GM12878 (cell line): ENCODE measurements around the gene TRDMT1. TPM values are rescaled to one million over a fixed set of nuclear protein-coding genes. Genes with fewer than 3 reads are reported as not detected.

Experiments used
- ATAC-seq: fragments of 200-7000 bp; cut with Tn5 transposase; 3 replicates; pipeline ENCODE4 v1.9.1; 2020; ENCODE audit warnings: mild to moderate bottlenecking, moderate library complexity
- BruUV-seq: library from RNA; stranded (reverse); fragments of 400-500 nt; replicated peaks from 2 replicates; lab custom pipeline; 2021; lab: Mats Ljungman, UMichigan
- CTCF ChIA-PET: fragments of 300-600 bp; sonication (Branson Sonifier 250); formaldehyde crosslinking; extraction: SDS; loops from one replicate; lab custom pipeline; 2021; ENCODE audit warnings: inconsistent platforms; lab: Yijun Ruan, JAX
- POLR2A ChIA-PET: fragments of 350-600 bp; formaldehyde crosslinking; extraction: SDS; loops from one replicate; lab custom pipeline; 2021; ENCODE audit warnings: inconsistent platforms; lab: Charles Lee
- RAD21 ChIA-PET: fragments of 300-600 bp; sonication (Branson Sonifier 250); formaldehyde crosslinking; loops from one replicate; lab custom pipeline; 2023; ENCODE audit warnings: antibody characterized with exemption; ENCODE audit not compliant: unreplicated experiment; lab: Charles Lee
- SMC1A ChIA-PET: fragments of 300-600 bp; sonication (Branson Sonifier 250); formaldehyde crosslinking; loops from one replicate; lab custom pipeline; 2023; ENCODE audit not compliant: unreplicated experiment, uncharacterized antibody; lab: Charles Lee
- DNase-seq: peaks from one replicate; pipeline ENCODE4 v3.0.0-alpha.2; 2011; ENCODE audit warnings: low read depth, low spot score
- FAIRE-seq: peaks from 3 replicates; lab custom pipeline; 2011; peaks lifted over from hg19 to GRCh38; lab: Jason Lieb, UNC
- H2AFZ ChIP-seq: 2 replicates; pipeline ENCODE4 v1.6.0; 2011; ENCODE audit warnings: low read depth, low read length, control low read depth; ENCODE audit not compliant: control insufficient read depth
- H3K27ac ChIP-seq: 2 replicates; pipeline ENCODE4 v1.5.1; 2011; ENCODE audit warnings: control low read depth; ENCODE audit not compliant: control insufficient read depth, insufficient read depth
- H3K27me3 ChIP-seq, 2 experiments: replicated peaks in 1 of 2; 2 replicates each; pipeline versions ENCODE4 v1.6.0 to v1.6.1; 2011; ENCODE audit warnings: low read length in 1 of 2; ENCODE audit not compliant: control insufficient read depth in 2 of 2, insufficient read depth in 2 of 2
- H3K36me3 ChIP-seq, 2 experiments: 2 replicates each; pipeline ENCODE4 v1.5.1; 2011; ENCODE audit warnings: low read length in 1 of 2; ENCODE audit not compliant: control insufficient read depth in 2 of 2, insufficient read depth in 2 of 2
- H3K4me1 ChIP-seq: 2 replicates; pipeline ENCODE4 v1.6.1; 2011; ENCODE audit warnings: mild to moderate bottlenecking, low read length, moderate library complexity, mixed read lengths; ENCODE audit not compliant: control insufficient read depth, insufficient read depth
- H3K4me2 ChIP-seq: 2 replicates; pipeline ENCODE4 v1.6.0; 2011; ENCODE audit warnings: control low read depth; ENCODE audit not compliant: control insufficient read depth, insufficient read depth
- H3K4me3 ChIP-seq: fragments of 200-600 bp; sonication (generic); 2 replicates; pipeline ENCODE4 v1.5.1; 2016
- H3K79me2 ChIP-seq: 2 replicates; pipeline ENCODE4 v1.6.0; 2011; ENCODE audit warnings: low read length; ENCODE audit not compliant: control insufficient read depth, insufficient read depth
- H3K9ac ChIP-seq: 2 replicates; pipeline ENCODE4 v1.8.0; 2011; ENCODE audit warnings: low read length, control low read depth, mixed read lengths; ENCODE audit not compliant: control insufficient read depth, insufficient read depth
- H3K9me3 ChIP-seq: replicated peaks from 3 replicates; pipeline ENCODE4 v1.5.1; 2011; ENCODE audit warnings: mild to moderate bottlenecking, low read length; ENCODE audit not compliant: control insufficient read depth, insufficient read depth
- H4K20me1 ChIP-seq: 2 replicates; pipeline ENCODE4 v1.6.0; 2011; ENCODE audit not compliant: control insufficient read depth, insufficient read depth
- BCLAF1 ChIP-seq: fragments of 450-650 bp; IDR thresholded peaks from 2 replicates; pipeline ENCODE4 v1.6.1; 2017; ENCODE audit warnings: antibody characterized with exemption, mild to moderate bottlenecking, moderate library complexity
- ESRRA ChIP-seq: IDR thresholded peaks from 2 replicates; pipeline ENCODE4 v1.6.1; 2012; ENCODE audit warnings: mild to moderate bottlenecking, low read length, improper control_type of control experiment
- GATAD2B ChIP-seq: fragments of 450-650 bp; conservative IDR thresholded peaks from 2 replicates; pipeline ENCODE4 v1.6.1; 2017; ENCODE audit warnings: low read depth, mild to moderate bottlenecking, moderate library complexity
- HSF1 ChIP-seq: fragments of 150-350 bp; IDR thresholded peaks from 2 replicates; pipeline ENCODE4 v1.6.1; 2014; ENCODE audit warnings: mild to moderate bottlenecking, low read depth, low read length
- RCOR1 ChIP-seq: conservative IDR thresholded peaks from 2 replicates; pipeline ENCODE4 v1.6.1; 2012; ENCODE audit warnings: low read depth, low read length, improper control_type of control experiment
- USF1 ChIP-seq: IDR thresholded peaks from 2 replicates; pipeline ENCODE4 v1.6.1; 2011; ENCODE audit warnings: borderline replicate concordance, low read depth, mild to moderate bottlenecking, moderate library complexity, mixed read lengths, low read length; ENCODE audit not compliant: insufficient read depth; ENCODE audit errors: extremely low read length
- ZBTB40 ChIP-seq: fragments of 450-650 bp; IDR thresholded peaks from 2 replicates; pipeline ENCODE4 v1.6.1; 2016; ENCODE audit warnings: mild to moderate bottlenecking, moderate library complexity, borderline replicate concordance
- ZNF207 ChIP-seq: fragments of 450-650 bp; IDR thresholded peaks from 2 replicates; pipeline ENCODE4 v1.6.1; 2014; ENCODE audit warnings: antibody characterized with exemption, mild to moderate bottlenecking, borderline replicate concordance
- in situ Hi-C: fragments of 300-500 bp; cut with MboI; formaldehyde crosslinking; loops from 9 replicates; pipeline ENCODE4 v1.14.3; 2018; ENCODE audit warnings: mixed read lengths
- intact Hi-C: fragments of 100-400 bp; cut with micrococcal nuclease; formaldehyde crosslinking; loops from one replicate; pipeline ENCODE4 v1.14.2; 2022; ENCODE audit not compliant: unreplicated experiment
- polyA plus RNA-seq, 11 experiments: library from polyadenylated mRNA; depleted of rRNA in 4 of 11; unstranded in 6 of 11; stranded (reverse) in 5 of 11; fragments of >200 nt; fragmentation: Nextera tagmentation in 4 of 11; fragmentation: Illumina TruSeq in 1 of 11; extraction: Ambion mirVana in 4 of 11; extraction: Trizol in 1 of 11; gene quantifications; 1 replicate in 1 of 11; 2 replicates in 10 of 11; pipeline versions ENCODE4 v1.2.1 to v1.2.3, GENCODE V29; 2011 to 2016; ENCODE audit warnings: inconsistent platforms in 2 of 11, missing spikeins in 2 of 11, low read depth in 1 of 11
- total RNA-seq, 4 experiments: library from RNA; depleted of rRNA in 3 of 4; stranded (reverse); fragments of >200 nt in 3 of 4; fragmentation: Illumina TruSeq in 1 of 4; extraction: Trizol in 1 of 4; gene quantifications; 2 replicates each; pipeline versions ENCODE4 v1.2.1 to v1.2.3, GENCODE V29; 2013 to 2021
- TF ChIP-seq, protein P1 (sequence below): fragments of 450-650 bp; IDR thresholded peaks from 2 replicates; pipeline ENCODE4 v1.6.1; 2017; ENCODE audit warnings: mild to moderate bottlenecking

TRDMT1 gene
- total and polyA plus RNA-seq, 10 of the 15 experiments (the other 5 are each of a cell fraction or from before 2014, with no cell fraction given): 2.3 to 9.7 (median 4.6) TPM

GRCh38 chr10:17174626-17175025 lies 26.8 kb downstream of the TRDMT1 start:
- POLR2A ChIA-PET: no interaction called here
- H3K9me3 ChIP-seq: no peaks in the 10 kb centered on the region
- CTCF ChIA-PET: interaction anchor here (1.0 kb wide), 1 partner anchor 82 kb away, joined by 3 read pairs; no protein-coding TSS in a partner anchor
- no peak for TF ChIP-seq BCLAF1
- no peak for TF ChIP-seq HSF1
- TF ChIP-seq ESRRA: no peak
- TF ChIP-seq GATAD2B: no peak
- no peak for TF ChIP-seq RCOR1
- TF ChIP-seq ZNF207: no peak
- TF ChIP-seq USF1: no peak
- no peak for TF ChIP-seq ZBTB40
- TF ChIP-seq, protein P1, sequence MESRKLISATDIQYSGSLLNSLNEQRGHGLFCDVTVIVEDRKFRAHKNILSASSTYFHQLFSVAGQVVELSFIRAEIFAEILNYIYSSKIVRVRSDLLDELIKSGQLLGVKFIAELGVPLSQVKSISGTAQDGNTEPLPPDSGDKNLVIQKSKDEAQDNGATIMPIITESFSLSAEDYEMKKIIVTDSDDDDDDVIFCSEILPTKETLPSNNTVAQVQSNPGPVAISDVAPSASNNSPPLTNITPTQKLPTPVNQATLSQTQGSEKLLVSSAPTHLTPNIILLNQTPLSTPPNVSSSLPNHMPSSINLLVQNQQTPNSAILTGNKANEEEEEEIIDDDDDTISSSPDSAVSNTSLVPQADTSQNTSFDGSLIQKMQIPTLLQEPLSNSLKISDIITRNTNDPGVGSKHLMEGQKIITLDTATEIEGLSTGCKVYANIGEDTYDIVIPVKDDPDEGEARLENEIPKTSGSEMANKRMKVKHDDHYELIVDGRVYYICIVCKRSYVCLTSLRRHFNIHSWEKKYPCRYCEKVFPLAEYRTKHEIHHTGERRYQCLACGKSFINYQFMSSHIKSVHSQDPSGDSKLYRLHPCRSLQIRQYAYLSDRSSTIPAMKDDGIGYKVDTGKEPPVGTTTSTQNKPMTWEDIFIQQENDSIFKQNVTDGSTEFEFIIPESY: no peak

More at GRCh38 chr10:17174626-17175025, 26.8 kb downstream of the TRDMT1 start:
- Histone ChIP-seq H2AFZ (no peak overlapping the region), H4K20me1 (no peaks in the 10 kb centered on the region), H3K27me3 (no peaks in the 10 kb centered on the region), H3K4me2 (no peak overlapping the region), H3K27ac (no peak overlapping the region), H3K79me2 (no peaks in the 10 kb centered on the region), H3K36me3 (no peaks in the 10 kb centered on the region; a peak in 1 of 4 replicates), H3K9ac (no peak overlapping the region), H3K4me1 (no peaks in the 10 kb centered on the region), H3K4me3 (no peak overlapping the region)
- ATAC-seq (no peak), DNase-seq (no peak), FAIRE-seq (no peak)
- ChIA-PET SMC1A (interaction anchor here (0.9 kb wide), 1 partner anchor 27 kb away, joined by 3 read pairs; the partner anchor contains the start of gene TRDMT1), RAD21 (no interaction called here)
- intact Hi-C loops: no loop called here
- no TSS peak for BruUV-seq
- in situ Hi-C loops: no loop called here
